ENCODE measurements around the gene LHPP.

Gene LHPP

DNA sequence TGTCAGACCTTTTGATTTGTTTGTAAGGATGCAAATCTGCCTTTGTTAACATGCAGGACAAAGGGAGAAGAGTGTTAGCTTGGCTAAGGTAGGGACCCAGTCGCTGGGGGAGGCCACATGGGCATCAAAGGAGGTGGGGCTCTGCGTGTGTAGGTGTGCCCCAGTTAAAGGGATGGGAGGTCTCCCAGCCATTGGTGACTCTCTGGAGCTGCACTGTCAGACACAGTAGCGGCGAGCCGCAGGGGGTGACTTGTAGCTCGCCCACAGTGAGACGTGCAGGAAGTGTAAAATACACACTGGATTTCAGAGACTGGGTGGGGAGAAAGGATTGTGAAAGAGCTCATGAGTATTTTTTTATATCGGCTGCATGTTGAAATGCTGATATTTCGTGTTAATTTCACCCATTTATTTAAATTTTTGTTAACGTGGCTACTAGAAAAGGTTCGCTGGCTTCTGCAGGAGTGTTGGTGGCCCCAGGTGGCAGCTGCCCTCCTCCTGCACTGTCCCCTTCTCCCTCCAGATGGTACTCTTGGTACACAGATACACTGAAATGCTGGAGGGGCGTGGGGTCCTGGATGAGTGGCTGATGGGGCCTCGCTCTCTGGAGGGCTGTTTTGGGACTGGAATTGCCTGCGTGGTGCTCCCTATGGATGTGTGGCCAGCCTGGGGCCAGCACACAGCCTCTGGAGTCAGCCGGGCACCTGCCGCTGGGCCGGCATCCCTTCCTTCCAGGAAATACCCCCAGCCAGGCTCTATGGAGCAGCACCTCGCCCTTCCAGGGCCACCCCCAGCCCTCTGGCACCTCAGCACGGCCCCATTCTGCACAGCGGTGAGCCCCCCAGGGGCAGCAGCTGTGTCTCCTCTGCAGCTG is 59.2 kb downstream of the LHPP start:
- Histone ChIP-seq H3K27ac (no peak overlapping the region), H3K36me3 (no peaks in the 10 kb centered on the region), H3K4me3 (ENCODE audit: low read depth in 1 of 2, low read length in 1 of 2) (no peak overlapping the region), H3K4me1 (ENCODE audit: control insufficient read depth in 1 of 2, insufficient read depth in 1 of 2, low read depth in 1 of 2, low read length in 1 of 2) (no peaks in the 10 kb centered on the region), H3K27me3 (peaks cover 8% of the 10 kb centered on the region), H3K9me3 (no peaks in the 10 kb centered on the region)
- TF ChIP-seq, protein P1, sequence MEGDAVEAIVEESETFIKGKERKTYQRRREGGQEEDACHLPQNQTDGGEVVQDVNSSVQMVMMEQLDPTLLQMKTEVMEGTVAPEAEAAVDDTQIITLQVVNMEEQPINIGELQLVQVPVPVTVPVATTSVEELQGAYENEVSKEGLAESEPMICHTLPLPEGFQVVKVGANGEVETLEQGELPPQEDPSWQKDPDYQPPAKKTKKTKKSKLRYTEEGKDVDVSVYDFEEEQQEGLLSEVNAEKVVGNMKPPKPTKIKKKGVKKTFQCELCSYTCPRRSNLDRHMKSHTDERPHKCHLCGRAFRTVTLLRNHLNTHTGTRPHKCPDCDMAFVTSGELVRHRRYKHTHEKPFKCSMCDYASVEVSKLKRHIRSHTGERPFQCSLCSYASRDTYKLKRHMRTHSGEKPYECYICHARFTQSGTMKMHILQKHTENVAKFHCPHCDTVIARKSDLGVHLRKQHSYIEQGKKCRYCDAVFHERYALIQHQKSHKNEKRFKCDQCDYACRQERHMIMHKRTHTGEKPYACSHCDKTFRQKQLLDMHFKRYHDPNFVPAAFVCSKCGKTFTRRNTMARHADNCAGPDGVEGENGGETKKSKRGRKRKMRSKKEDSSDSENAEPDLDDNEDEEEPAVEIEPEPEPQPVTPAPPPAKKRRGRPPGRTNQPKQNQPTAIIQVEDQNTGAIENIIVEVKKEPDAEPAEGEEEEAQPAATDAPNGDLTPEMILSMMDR (IDR thresholded peaks at IDR 0.05), result no peak

DNA sequence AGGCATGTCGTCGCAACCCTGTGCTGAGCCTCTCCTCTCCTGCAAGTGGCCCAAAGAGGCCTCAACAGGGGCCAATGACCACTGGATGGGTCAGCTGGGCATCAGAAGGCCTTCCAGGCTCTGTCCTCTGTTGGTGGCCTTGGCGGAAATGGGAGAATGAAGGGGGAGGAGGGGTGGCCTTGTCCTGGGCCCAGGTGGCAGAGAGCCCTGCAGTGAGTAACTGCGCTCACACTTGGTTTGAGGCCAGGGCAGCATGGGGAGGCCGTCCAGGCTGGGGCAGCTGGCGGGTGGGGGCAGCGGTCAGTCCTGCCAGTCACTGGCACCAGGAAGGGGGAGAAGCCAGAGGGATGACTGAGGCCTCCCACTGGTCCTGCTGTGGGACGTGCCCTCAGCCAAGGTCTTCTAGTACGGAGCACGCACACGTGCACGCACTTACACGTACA is 59.8 kb downstream of the LHPP start:
- TF ChIP-seq, protein P1 (IDR thresholded peaks at IDR 0.05), result no peak
- Histone ChIP-seq H3K9me3 (no peaks in the 10 kb centered on the region), H3K4me3 (ENCODE audit: low read depth in 1 of 2, low read length in 1 of 2) (no peak overlapping the region), H3K27me3 (peaks cover 8% of the 10 kb centered on the region), H3K27ac (no peak overlapping the region), H3K36me3 (no peaks in the 10 kb centered on the region), H3K4me1 (ENCODE audit: control insufficient read depth in 1 of 2, insufficient read depth in 1 of 2, low read depth in 1 of 2, low read length in 1 of 2) (no peaks in the 10 kb centered on the region)

DNA sequence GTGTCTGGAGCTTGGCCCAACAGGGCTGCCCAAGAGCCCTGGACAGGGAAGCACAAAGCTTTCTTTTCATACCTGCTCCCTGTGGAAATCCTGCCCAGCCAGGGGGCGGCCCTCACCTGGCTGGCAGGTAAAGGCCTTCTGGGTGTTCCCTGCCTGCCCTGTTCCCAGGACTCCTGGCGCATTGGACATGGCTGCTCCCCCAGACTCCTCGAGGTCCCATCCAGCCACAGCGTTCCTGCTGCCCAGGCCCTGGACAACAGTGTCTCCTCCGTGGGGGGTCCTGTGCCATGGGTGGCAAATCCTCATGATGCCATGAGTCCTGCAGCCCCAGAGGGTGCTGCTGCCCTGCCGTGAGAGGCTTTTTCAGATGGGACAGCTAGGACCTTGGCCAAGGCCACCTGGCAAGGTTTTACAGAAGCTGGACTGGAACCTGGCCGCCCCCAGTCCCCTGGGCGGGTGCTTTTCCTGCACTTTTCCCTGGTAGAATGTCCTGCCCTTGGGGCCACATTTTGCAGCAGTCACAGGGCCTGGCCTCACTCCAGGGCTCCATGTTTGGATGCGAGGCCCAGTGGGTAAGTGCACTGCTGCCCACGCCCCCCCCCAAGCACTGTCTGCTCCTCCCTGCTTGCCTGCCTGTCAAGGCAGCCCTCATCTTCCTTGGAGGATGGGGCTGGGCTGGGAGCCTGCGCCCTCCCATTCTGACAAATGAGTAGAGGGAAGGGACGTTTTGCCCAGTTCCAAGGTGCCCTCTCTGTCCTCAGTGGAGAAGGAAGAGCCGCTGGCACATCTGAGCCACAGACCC is 60.7 kb downstream of the LHPP start:
- TF ChIP-seq, protein P1 (IDR thresholded peaks at IDR 0.05), result no peak
- Histone ChIP-seq H3K4me3 (ENCODE audit: low read depth in 1 of 2, low read length in 1 of 2) (no peak overlapping the region), H3K4me1 (ENCODE audit: control insufficient read depth in 1 of 2, insufficient read depth in 1 of 2, low read depth in 1 of 2, low read length in 1 of 2) (no peaks in the 10 kb centered on the region)

GRCh38 chr10:124522933-124523871 is 61.6 kb downstream of the LHPP start:
- Histone ChIP-seq H3K4me1 (ENCODE audit: control insufficient read depth in 1 of 2, insufficient read depth in 1 of 2, low read depth in 1 of 2, low read length in 1 of 2) (no peaks in the 10 kb centered on the region), H3K4me3 (ENCODE audit: low read depth in 1 of 2, low read length in 1 of 2) (no peak overlapping the region), H3K36me3 (no peaks in the 10 kb centered on the region), H3K9me3 (no peaks in the 10 kb centered on the region), H3K27me3 (peaks cover 8% of the 10 kb centered on the region), H3K27ac (no peak overlapping the region)
- TF ChIP-seq, protein P1 (IDR thresholded peaks at IDR 0.05), result no peak

More for the DNA sequence above, 60.7 kb downstream of the LHPP start:
- H3K27ac ChIP-seq, result no peak overlapping the region
- H3K27me3 ChIP-seq, result peaks cover 8% of the 10 kb centered on the region
- H3K9me3 ChIP-seq, result no peaks in the 10 kb centered on the region
- H3K36me3 ChIP-seq, result no peaks in the 10 kb centered on the region

- H3K9me3 ChIP-seq, result no peaks in the 10 kb centered on the region
- no peak overlapping the region for H3K4me3 ChIP-seq (ENCODE audit: low read depth in 1 of 2, low read length in 1 of 2)
- no peaks in the 10 kb centered on the region for H3K4me1 ChIP-seq (ENCODE audit: control insufficient read depth in 1 of 2, insufficient read depth in 1 of 2, low read depth in 1 of 2, low read length in 1 of 2)
- peaks cover 8% of the 10 kb centered on the region for H3K27me3 ChIP-seq
- TF ChIP-seq, protein P1 (IDR thresholded peaks at IDR 0.05), result no peak
- H3K36me3 ChIP-seq, result no peaks in the 10 kb centered on the region
- H3K27ac ChIP-seq, result no peak overlapping the region
Observed at GRCh38 chr10:124523901-124524300, 62.3 kb downstream of the LHPP start.
